UCSD-AML1 (cell line): ENCODE results near the gene HSP90AA1.
A peak's percentile ranks its signal among the peaks of the same experiment; 100 is the strongest.
"Not testable (repeated sequence)": the region's sequence is repeated elsewhere in the genome, so short reads cannot be mapped to it uniquely, and the experiment has no call there.

ENCODE experiments used
- DNase-seq: peaks from one replicate; lab custom pipeline; 2025; ENCODE audit not compliant: unreplicated experiment; lab: John Stamatoyannopoulos, UW

HSP90AA1 gene

DNA sequence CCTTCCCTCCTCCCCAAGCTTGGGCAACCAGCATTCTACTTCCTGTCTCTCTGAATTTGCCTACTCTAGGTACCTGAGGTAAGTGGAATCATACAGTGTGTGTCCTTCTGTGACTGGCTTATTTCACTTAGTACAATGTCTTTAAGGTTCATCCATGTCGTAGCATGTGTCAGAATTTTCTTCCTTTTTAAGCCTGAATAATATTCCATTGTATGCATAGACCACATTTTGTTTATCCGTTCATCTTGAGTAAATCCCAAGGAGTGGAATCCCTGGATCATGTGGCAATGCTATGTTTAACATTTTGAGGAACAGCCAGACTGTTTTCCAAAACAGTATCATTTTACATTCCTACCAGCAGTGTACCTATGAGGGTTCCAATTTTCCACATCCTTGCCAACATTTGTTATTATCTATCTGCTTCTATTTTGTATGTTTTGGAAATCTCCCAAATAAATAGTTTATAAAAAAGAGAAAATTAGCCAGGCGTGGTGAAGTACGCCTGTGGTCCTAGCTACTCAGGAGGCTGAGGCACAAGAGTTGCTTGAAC lies 12.4 kb downstream of the HSP90AA1 start:
- no peak for DNase-seq

- no peak for DNase-seq
Observed at GRCh38 chr14:102071283-102071998, 15.4 kb downstream of the HSP90AA1 start.

DNA sequence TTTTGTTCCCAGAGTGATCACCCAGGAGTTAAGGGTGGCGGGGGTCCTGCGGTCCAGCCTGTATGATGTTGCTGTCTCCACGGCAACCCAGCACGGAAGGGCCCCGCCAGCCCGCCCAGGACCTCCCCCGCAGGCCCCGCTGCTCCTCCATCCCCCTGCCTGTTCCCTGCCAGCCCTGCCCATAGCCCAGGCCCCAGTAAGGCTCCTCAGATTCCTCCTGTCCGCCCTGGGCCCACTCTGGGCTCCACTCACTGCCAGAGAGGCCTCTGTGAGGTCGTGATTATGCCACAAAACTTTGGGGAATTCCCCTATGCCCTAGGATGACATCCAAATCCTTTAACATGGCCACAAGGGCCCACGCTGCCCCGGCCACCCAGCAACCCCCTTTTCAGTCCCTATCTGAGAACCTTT lies 20.8 kb downstream of the HSP90AA1 start:
- DNase-seq: no peak

- DNase-seq: not testable (repeated sequence)
Observed at GRCh38 chr14:102064590-102064989, 22.3 kb downstream of the HSP90AA1 start.

DNA sequence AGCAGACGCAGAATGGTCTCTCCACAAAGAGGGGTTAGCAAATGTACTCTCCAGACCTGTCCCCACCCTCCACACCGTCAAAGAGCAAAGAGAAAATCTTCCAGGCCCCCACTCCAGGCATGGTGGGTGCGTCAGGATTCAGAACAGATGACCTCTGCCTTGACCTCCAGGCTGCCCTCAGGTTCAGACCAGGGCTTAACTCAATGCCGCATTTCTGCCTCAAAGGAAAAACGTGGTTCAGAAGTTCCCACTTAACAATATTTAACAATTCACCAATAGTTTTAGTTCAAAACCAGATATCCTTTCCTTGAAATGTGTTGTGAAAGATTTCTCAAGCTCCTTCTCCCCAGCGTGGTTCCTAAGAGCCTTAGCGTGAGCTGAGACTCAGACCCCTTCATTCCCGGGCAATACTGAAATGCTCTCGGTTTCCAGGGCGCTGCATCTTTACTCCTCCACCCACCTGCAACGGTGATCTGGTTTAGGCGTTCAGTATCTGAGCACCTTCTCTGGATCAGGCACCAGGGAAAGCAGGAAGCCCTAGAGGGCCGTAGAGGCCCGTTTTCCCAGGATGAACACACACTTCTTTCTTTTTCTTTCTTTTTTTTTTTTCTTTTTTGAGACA lies 22.9 kb downstream of the HSP90AA1 start:
- DNase-seq: no peak

DNA sequence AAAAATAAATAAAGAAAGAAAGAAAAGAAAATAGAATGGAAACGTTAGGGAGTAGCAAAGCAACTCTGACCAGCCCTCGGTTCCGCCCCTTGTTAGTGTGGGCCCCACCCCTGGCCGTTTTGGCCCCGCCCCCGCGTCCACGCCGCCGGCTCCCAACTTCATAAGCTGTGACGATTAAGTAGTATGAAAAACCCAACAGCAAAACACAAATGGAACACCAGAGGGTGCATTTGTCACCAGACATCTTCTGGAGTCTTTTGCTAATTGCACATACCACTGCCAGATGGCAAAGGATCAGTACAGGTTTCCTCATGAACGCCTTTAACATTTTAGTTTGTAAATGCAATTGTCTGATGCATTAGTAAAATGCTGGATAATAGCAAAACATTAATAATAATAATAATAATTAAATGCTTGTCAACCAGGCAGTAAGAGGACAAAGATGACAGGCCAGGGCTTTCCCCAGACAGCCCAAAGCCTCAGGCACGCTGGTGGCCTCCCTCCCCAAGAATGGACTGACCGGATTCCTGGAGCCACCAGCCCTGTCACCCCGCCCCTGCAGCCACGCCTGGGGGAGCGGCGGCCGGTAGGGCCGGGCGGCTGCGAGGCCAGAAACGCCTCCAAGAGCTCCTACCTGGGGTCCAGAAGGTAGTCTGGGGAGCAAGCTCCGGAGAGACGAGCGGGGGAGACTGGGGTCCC lies 23.6 kb downstream of the HSP90AA1 start:
- DNase-seq: peak; percentile 90

DNA sequence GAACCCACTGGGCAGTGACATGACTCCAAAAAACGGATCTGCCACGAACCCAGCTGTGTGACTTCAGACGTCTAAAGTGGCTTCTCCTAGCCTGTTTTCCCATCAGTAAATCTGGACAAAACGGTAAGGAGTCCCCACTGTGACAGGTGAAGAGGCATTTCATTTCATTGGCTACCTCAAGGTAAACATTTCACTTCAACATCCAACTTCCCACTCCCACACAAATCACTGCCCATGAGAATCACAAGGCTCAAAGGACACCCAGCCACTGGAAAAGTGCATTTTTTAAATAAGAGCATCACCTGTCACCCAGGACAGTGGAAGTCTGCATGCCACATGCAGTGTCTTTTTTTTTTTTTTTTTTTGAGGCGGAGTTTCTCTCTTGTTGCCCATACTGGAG lies 27.9 kb downstream of the HSP90AA1 start:
- no peak for DNase-seq

- DNase-seq: no peak
Observed at GRCh38 chr14:102058146-102058545, 28.7 kb downstream of the HSP90AA1 start.

GRCh38 chr14:102057480-102058114 lies 29.2 kb downstream of the HSP90AA1 start:
- no peak for DNase-seq

- DNase-seq: no peak
Observed at GRCh38 chr14:102056694-102057442, 30.0 kb downstream of the HSP90AA1 start.

GRCh38 chr14:102055181-102055901 lies 31.5 kb downstream of the HSP90AA1 start:
- no peak for DNase-seq

DNA sequence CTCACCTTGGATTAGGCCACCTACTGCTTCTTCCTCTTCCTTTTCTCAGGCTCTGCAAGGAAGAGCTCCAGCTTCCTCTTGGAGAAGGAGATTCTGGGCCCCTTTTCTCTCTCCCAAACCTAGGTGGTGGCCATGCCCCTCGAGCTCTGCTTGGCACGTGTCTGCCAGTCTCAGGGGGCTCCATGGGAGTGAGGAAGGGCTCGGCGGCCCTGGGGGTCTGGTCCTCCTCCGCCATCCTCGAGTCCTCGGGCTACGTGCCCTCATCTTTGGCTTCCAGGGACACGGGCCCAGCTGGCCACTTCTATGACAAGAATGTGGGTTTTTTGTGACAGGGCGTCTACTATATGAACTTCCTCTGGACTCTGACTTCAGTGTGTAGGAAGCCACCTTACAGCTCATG lies 34.3 kb downstream of the HSP90AA1 start:
- no peak for DNase-seq

DNA sequence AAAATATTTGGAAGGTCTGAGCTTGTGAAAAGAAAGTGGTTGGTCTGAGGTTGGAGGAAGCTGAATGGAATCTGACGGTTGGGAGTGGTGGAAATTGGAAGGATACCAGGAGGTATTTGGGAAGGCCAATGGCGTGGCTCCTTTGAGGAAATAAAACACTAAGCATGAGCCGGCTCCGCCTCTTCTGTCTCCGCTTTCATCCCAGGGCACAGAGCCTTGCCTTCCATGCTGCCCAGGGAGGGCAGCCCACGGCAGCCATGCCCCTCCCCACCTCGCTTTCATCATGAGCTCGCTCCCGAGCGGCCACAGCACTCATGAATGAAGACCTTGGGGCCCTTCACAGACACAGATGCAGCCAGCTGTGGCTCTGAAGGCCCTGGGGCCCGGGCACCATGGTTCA lies 36.2 kb downstream of the HSP90AA1 start:
- DNase-seq: no peak

- no peak for DNase-seq
Observed at GRCh38 chr14:102050026-102050405, 36.8 kb downstream of the HSP90AA1 start.

- no peak for DNase-seq
Observed at GRCh38 chr14:102049258-102050025, 37.4 kb downstream of the HSP90AA1 start.

GRCh38 chr14:102047808-102048540 lies 38.9 kb downstream of the HSP90AA1 start:
- no peak for DNase-seq

DNA sequence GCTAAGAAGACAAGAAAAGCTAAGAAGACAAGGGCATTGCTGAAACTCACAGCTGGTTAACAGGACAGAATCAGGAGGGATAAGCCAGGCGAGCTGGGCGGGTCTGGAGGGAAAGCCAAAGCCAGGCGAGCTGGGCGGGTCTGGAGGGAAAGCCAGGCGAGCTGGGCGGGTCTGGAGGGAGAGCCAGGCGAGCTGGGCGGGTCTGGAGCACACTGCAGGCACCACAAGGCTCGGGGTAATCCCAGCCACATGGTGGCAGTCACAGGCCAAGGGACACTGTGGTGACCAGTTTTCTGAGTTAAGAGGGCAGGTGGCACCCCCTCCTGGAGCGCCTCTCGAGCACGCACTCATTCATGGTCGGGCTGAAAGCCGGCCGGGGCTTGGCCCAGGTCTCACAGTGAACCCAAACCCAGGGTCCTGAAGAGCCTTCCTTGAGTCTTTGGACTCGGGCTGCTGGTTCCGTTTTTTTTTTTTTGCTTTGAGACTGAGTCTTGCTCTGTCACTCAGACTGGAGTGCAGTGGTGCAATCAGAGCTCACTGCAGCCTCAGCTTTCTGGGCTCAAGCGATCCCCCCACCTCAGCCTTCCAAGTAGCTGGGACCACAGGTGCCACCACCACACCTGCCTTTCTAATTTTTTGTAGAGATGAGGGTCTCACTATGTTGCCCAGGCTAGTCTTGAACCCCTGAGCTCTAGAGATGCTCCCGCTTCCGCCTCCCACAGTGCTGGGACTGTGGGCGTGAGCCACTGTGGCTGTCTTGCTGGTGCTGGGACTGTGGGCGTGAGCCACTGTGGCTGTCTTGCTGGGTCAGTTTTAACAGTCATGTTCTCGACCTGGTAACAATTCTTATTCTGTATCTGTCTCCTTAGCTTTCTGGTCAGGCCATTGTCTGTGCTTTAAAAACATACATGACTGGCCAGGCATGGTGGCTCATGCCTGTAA lies 40.2 kb downstream of the HSP90AA1 start:
- peak; percentile 52 for DNase-seq

DNA sequence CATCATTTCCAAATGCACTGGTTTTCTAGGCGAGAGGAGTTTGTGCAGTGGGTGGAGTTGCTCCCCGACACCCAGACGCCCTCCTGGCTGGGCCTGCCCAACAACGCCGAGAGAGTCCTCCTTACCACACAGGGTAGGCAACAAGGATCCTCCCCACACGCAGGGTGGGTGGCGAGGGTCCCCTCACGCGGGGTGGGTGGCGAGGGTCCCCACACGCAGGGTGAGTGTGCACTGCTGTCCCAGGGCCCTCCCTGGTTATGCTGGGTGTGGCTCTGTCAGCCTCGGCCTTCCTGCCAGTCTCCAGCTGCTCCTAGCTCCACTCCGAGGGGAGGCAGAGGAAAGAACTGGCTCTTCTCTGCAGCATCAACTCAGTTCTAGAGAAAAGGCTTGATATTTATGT lies 42.3 kb downstream of the HSP90AA1 start:
- no peak for DNase-seq
